GM12872 (cell line): ENCODE results near the gene WTAP.

ENCODE experiments used
- TF ChIP-seq, protein P1 (sequence below): IDR thresholded peaks from 3 replicates; pipeline ENCODE4 v1.5.1; 2011; ENCODE audit warnings: low read depth, mild to moderate bottlenecking, low read length, moderate library complexity; ENCODE audit not compliant: insufficient read depth

WTAP gene

DNA sequence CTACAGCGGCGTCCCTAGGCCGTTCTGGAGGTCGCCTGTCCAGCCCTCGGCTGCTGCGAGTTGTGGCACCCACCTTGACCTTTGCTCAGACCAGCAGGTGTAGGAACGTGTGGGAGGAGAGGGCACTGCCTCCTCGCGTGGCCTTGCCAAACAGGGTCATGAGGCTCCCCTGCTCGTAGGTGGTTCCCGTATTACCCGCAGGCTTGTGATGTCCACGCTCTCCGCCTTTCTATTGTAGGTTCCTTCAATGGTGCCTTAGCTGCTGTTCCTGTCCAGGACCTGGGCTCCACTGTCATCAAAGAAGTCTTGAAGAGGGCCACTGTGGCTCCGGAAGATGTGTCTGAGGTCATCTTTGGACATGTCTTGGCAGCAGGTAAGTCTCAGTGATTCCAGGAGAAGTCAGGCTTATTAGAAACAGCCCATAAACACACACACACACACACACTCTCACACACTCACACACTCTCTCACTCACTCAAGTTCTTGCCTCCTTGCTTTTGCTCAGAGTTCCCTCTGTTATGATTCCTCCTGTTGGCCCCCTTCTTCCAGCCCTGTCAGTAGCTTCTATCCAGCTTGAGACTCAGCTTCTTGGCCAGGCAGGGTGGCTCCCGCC is 35.5 kb downstream of the WTAP start:
- TF ChIP-seq, protein P1, sequence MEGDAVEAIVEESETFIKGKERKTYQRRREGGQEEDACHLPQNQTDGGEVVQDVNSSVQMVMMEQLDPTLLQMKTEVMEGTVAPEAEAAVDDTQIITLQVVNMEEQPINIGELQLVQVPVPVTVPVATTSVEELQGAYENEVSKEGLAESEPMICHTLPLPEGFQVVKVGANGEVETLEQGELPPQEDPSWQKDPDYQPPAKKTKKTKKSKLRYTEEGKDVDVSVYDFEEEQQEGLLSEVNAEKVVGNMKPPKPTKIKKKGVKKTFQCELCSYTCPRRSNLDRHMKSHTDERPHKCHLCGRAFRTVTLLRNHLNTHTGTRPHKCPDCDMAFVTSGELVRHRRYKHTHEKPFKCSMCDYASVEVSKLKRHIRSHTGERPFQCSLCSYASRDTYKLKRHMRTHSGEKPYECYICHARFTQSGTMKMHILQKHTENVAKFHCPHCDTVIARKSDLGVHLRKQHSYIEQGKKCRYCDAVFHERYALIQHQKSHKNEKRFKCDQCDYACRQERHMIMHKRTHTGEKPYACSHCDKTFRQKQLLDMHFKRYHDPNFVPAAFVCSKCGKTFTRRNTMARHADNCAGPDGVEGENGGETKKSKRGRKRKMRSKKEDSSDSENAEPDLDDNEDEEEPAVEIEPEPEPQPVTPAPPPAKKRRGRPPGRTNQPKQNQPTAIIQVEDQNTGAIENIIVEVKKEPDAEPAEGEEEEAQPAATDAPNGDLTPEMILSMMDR, result no peak

DNA sequence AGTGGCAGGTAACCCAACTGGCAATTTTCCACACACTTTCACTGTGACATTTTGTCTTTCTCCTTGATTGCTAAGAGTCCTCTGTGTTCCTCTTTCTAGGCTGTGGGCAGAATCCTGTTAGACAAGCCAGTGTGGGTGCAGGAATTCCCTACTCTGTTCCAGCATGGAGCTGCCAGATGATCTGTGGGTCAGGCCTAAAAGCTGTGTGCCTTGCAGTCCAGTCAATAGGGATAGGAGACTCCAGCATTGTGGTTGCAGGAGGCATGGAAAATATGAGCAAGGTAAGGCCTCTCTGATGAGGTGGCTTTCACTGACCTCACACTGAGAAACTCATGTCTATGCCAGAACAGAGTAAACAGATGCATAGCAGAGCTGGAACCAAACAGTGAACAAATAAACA is 39.6 kb downstream of the WTAP start:
- TF ChIP-seq, protein P1, result no peak

DNA sequence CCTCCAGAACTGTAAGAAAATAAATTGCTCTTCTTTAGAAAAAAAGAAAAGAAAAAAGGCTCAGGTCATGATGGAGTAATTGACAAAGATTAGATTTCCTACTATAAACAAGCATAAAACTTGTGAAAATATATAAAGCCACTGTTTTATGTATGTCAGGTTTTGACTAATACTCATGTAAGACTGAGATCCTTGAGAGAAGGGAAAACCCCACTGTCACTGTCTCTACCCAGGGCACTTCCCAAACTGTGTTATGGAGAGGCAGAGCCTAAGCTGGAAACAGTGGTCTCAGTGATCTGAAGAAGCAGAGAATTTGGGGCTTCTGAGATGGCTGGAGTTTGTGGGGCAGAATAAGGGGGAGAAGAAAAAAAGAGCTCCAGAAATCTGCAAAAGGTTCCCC is 42.2 kb downstream of the WTAP start:
- TF ChIP-seq, protein P1, result no peak

DNA sequence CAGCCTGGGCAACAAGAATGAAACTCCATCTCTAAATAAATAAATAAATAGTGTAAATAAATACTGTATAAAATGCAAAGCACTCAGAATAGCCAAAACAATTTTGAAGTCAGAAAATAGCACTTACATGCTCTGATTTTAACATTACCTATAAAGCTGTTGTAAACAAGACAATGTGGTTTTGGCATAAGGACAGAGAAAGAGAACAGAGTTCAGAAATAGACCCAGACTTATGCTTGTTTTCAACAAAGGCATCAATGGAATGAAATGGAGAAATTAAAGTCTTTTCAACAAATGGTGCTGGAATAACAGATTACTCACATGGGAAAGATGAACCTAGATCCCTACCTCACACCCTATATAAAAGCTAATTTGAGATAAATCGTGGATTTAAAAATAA is 44.9 kb downstream of the WTAP start:
- TF ChIP-seq, protein P1, result no peak

DNA sequence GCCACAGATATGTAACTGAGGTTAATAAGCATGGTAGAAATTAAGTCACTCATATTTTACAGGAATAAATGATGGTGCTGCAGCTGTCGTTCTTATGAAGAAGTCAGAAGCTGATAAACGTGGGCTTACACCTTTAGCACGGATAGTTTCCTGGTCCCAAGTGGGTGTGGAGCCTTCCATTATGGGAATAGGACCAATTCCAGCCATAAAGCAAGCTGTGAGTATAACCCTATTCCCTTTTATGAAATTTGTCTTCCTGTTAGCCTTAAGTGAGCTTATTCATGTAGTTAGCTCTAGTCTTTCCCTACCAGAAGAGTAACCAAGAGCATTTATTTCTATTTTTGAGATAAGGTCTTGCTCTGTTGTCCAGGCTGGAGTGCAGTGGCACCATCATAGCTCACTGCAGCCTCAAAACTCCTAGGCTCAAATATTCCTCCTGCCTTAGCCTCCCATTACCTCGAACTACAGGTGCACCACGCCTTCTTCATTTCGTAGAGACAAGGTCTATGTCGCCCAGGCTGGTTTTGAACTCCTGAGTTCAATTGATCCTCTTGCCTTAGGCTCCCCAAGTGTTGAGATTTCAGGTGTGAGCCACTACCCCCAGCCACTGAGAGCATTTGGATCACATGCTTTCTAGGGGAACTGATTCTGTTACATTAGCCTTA is 50.1 kb downstream of the WTAP start:
- TF ChIP-seq, protein P1, result no peak

DNA sequence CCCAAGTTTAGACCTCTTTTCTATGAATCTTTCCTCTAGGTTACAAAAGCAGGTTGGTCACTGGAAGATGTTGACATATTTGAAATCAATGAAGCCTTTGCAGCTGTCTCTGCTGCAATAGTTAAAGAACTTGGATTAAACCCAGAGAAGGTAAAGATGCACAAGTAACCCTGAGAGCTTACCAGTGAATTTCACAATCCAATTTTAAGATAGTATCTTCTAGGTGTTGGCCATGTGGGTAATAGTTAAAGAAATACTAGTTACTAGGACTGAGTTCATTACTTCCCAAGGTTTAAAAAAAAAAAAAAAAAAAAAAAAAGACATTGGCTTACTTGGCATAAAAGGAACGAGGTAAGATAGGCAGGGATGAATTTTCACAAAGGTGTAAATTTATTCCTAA is 50.8 kb downstream of the WTAP start:
- TF ChIP-seq, protein P1, result no peak

DNA sequence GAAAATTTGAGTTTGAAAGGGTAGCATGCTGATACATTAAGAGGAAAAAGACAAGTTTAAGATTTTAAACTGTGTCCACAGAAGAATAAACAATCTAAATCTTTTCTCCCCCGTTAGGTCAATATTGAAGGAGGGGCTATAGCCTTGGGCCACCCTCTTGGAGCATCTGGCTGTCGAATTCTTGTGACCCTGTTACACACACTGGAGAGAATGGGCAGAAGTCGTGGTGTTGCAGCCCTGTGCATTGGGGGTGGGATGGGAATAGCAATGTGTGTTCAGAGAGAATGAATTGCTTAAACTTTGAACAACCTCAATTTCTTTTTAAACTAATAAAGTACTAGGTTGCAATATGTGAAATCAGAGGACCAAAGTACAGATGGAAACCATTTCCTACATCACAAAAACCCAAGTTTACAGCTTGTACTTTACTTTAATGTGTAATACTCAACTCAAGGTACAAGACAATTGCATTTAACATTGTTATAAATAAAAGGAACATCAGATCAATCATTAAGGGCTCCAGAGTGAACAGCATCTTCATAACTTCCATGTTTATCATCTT is 51.3 kb downstream of the WTAP start:
- TF ChIP-seq, protein P1, result no peak
